K562 (cell line): ENCODE results near the gene EIF4E. TPM values are rescaled to one million over a fixed set of nuclear protein-coding genes. Genes with fewer than 3 reads are reported as not detected.
A peak's percentile ranks its signal among the peaks of the same experiment; 100 is the strongest.

Experiments used
- ATF1 ChIP-seq, 2 experiments: fragments of 450-650 bp in 1 of 2; IDR thresholded peaks; 2 replicates each; pipeline ENCODE4 v1.6.1; 2016; ENCODE audit warnings: missing compliant biosample characterization in 1 of 2, missing genetic modification characterization in 1 of 2
- ATF7 ChIP-seq: fragments of 450-650 bp; IDR thresholded peaks from 2 replicates; pipeline ENCODE4 v1.7.1; 2014; ENCODE audit warnings: mild to moderate bottlenecking, moderate library complexity
- DPF2 ChIP-seq: fragments of 450-650 bp; IDR thresholded peaks from 2 replicates; pipeline ENCODE4 v1.6.1; 2016
- ESRRA ChIP-seq: fragments of 450-650 bp; IDR thresholded peaks from 2 replicates; pipeline ENCODE4 v1.6.1; 2014; ENCODE audit warnings: low read depth, mild to moderate bottlenecking, moderate library complexity, borderline replicate concordance
- GABPB1 ChIP-seq: sonication (generic); formaldehyde crosslinking; IDR thresholded peaks from 2 replicates; pipeline ENCODE4 v1.8.0; 2022; ENCODE audit warnings: mild to moderate bottlenecking, missing genetic modification reagents
- GTF2B ChIP-seq: IDR thresholded peaks from 2 replicates; pipeline ENCODE4 v1.6.1; 2011; ENCODE audit not compliant: insufficient read length; ENCODE audit errors: extremely low read depth
- HDAC1 ChIP-seq, 2 experiments: fragments of 450-650 bp; IDR thresholded peaks; 2 replicates each; pipeline ENCODE4 v1.6.1; 2016 to 2017; ENCODE audit warnings: inconsistent platforms in 1 of 2, mild to moderate bottlenecking in 1 of 2, moderate library complexity in 1 of 2
- MAFF ChIP-seq: IDR thresholded peaks from 2 replicates; pipeline ENCODE4 v1.6.1; 2012; ENCODE audit warnings: low read length, improper control_type of control experiment
- MITF ChIP-seq: IDR thresholded peaks from 2 replicates; pipeline ENCODE4 v1.6.1; 2014; ENCODE audit warnings: antibody characterized with exemption
- NR2C1 ChIP-seq, 2 experiments: fragments of 450-650 bp; IDR thresholded peaks; 2 replicates each; pipeline ENCODE4 v1.6.1; 2017; ENCODE audit warnings: mild to moderate bottlenecking in 2 of 2, antibody characterized with exemption in 1 of 2, inconsistent platforms in 1 of 2, missing compliant biosample characterization in 1 of 2, missing genetic modification characterization in 1 of 2
- PHTF2 ChIP-seq: fragments of 250-450 bp; sonication (Bioruptor Pico); IDR thresholded peaks from 2 replicates; pipeline ENCODE4 v1.5.0; 2021; ENCODE audit warnings: mild to moderate bottlenecking
- SMARCC2 ChIP-seq: fragments of 450-650 bp; IDR thresholded peaks from 2 replicates; pipeline ENCODE4 v1.6.1; 2017; ENCODE audit warnings: antibody characterized with exemption, moderate library complexity, mild to moderate bottlenecking, low read depth
- TBL1XR1 ChIP-seq, 2 experiments: IDR thresholded peaks; 2 replicates each; pipeline ENCODE4 v1.6.1; 2012; ENCODE audit warnings: improper control_type of control experiment in 2 of 2, low read length in 2 of 2, mild to moderate bottlenecking in 1 of 2
- YY1 ChIP-seq, 3 experiments: IDR thresholded peaks; 2 replicates each; pipeline ENCODE4 v1.6.1; 2011; ENCODE audit warnings: low read length in 2 of 3, mild to moderate bottlenecking in 2 of 3, moderate library complexity in 2 of 3, borderline replicate concordance in 1 of 3, control low read depth in 1 of 3, low read depth in 1 of 3; ENCODE audit not compliant: insufficient read depth in 3 of 3, insufficient replicate concordance in 2 of 3, control insufficient read depth in 1 of 3, insufficient read length in 1 of 3; ENCODE audit errors: extremely low read depth in 1 of 3
- ZNF384 ChIP-seq: IDR thresholded peaks from 2 replicates; pipeline ENCODE4 v1.6.1; 2012; ENCODE audit warnings: low read depth, low read length, improper control_type of control experiment
- polyA plus RNA-seq, 8 experiments: library from polyadenylated mRNA; depleted of rRNA in 4 of 8; stranded (reverse) in 5 of 8; unstranded in 3 of 8; fragments of >200 nt; fragmentation: Nextera tagmentation in 2 of 8; fragmentation: Illumina TruSeq in 1 of 8; extraction: Ambion mirVana in 2 of 8; extraction: Trizol in 1 of 8; gene quantifications; 2 replicates each; pipeline versions ENCODE4 v1.2.1 to v1.2.3, GENCODE V29; 2011 to 2014; ENCODE audit warnings: inconsistent platforms in 1 of 8, missing spikeins in 1 of 8
- total RNA-seq, 7 experiments: library from RNA; depleted of rRNA in 6 of 7; stranded (reverse); fragments of >200 nt in 6 of 7; fragmentation: Illumina TruSeq in 2 of 7; extraction: Trizol in 2 of 7; gene quantifications; 2 replicates each; pipeline versions ENCODE4 v1.2.1 to v1.2.3, GENCODE V29; 2011 to 2021; ENCODE audit warnings: low replicate concordance in 1 of 7
- TF ChIP-seq, protein P1 (sequence below): fragments of 450-650 bp; formaldehyde crosslinking; IDR thresholded peaks from 2 replicates; pipeline ENCODE4 v1.4.0; 2020; ENCODE audit warnings: mild to moderate bottlenecking, moderate library complexity
- TF ChIP-seq, protein P2 (sequence below): sonication (generic); formaldehyde crosslinking; IDR thresholded peaks from 2 replicates; pipeline ENCODE4 v1.8.0; 2022; ENCODE audit warnings: missing genetic modification reagents, mild to moderate bottlenecking, borderline replicate concordance
- TF ChIP-seq, protein P3 (sequence below): fragments of 450-650 bp; IDR thresholded peaks from 2 replicates; pipeline ENCODE4 v1.6.1; 2017; ENCODE audit warnings: antibody characterized with exemption

The EIF4E gene
- total and polyA plus RNA-seq, 9 of the 15 experiments (the other 6 are each of a cell fraction or from before 2014, with no cell fraction given): 164 to 489 (median 179) TPM

GRCh38 chr4:98861100-98861884 is 67.6 kb downstream of the EIF4E start (continued):
- TF ChIP-seq, protein P1, sequence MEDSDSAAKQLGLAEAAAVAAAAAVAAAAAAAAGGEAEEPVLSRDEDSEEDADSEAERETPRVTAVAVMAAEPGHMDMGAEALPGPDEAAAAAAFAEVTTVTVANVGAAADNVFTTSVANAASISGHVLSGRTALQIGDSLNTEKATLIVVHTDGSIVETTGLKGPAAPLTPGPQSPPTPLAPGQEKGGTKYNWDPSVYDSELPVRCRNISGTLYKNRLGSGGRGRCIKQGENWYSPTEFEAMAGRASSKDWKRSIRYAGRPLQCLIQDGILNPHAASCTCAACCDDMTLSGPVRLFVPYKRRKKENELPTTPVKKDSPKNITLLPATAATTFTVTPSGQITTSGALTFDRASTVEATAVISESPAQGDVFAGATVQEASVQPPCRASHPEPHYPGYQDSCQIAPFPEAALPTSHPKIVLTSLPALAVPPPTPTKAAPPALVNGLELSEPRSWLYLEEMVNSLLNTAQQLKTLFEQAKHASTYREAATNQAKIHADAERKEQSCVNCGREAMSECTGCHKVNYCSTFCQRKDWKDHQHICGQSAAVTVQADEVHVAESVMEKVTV (CRISPR knock-in tag): no peak
- no peak for TF ChIP-seq GTF2B
- TF ChIP-seq, protein P2, sequence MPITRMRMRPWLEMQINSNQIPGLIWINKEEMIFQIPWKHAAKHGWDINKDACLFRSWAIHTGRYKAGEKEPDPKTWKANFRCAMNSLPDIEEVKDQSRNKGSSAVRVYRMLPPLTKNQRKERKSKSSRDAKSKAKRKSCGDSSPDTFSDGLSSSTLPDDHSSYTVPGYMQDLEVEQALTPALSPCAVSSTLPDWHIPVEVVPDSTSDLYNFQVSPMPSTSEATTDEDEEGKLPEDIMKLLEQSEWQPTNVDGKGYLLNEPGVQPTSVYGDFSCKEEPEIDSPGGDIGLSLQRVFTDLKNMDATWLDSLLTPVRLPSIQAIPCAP (CRISPR knock-in tag): no peak
- peak; percentile 64; the same call in 1 of the 2 replicates for TF ChIP-seq SMARCC2
- TF ChIP-seq ATF1 (CRISPR knock-in tag; IDR thresholded peaks at IDR 0.05): no peak
- peak; percentile 39; the same call in 1 of the 2 replicates for TF ChIP-seq ATF1 (tag; IDR thresholded peaks at IDR 0.05)
- TF ChIP-seq MITF: no peak
- peak in 1 of 2 experiments; percentile 23; a peak in 1 of 4 replicates for TF ChIP-seq TBL1XR1 (IDR thresholded peaks at IDR 0.05; ENCODE audit: low read length in 2 of 2)
- no peak for TF ChIP-seq PHTF2 (CRISPR knock-in tag)
- TF ChIP-seq ZNF384: no peak
- peak; percentile 84 for TF ChIP-seq ESRRA
- no peak for TF ChIP-seq MAFF
- no peak for TF ChIP-seq YY1 (IDR thresholded peaks at IDR 0.05; ENCODE audit: borderline replicate concordance in 1 of 3, control insufficient read depth in 1 of 3, extremely low read depth in 1 of 3, insufficient read depth in 3 of 3, insufficient read length in 1 of 3, insufficient replicate concordance in 2 of 3, low read depth in 1 of 3, low read length in 2 of 3)
- TF ChIP-seq NR2C1 (IDR thresholded peaks at IDR 0.05): peak; percentile 52; the same call in 1 of the 2 replicates
- TF ChIP-seq NR2C1 (tag; IDR thresholded peaks at IDR 0.05): peak; percentile 42; the same call in 1 of the 2 replicates
- TF ChIP-seq, protein P3, sequence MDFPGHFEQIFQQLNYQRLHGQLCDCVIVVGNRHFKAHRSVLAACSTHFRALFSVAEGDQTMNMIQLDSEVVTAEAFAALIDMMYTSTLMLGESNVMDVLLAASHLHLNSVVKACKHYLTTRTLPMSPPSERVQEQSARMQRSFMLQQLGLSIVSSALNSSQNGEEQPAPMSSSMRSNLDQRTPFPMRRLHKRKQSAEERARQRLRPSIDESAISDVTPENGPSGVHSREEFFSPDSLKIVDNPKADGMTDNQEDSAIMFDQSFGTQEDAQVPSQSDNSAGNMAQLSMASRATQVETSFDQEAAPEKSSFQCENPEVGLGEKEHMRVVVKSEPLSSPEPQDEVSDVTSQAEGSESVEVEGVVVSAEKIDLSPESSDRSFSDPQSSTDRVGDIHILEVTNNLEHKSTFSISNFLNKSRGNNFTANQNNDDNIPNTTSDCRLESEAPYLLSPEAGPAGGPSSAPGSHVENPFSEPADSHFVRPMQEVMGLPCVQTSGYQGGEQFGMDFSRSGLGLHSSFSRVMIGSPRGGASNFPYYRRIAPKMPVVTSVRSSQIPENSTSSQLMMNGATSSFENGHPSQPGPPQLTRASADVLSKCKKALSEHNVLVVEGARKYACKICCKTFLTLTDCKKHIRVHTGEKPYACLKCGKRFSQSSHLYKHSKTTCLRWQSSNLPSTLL: no peak
- peak in 1 of 2 experiments; percentile 74; a peak in 2 of 4 replicates for TF ChIP-seq HDAC1 (IDR thresholded peaks at IDR 0.05)
- TF ChIP-seq DPF2: peak; percentile 96
- TF ChIP-seq GABPB1 (CRISPR knock-in tag): no peak
- TF ChIP-seq ATF7: peak; percentile 81
